Measurements from ENCODE around the gene PTGES3L. TPM values are rescaled to one million over a fixed set of nuclear protein-coding genes. Genes with fewer than 3 reads are reported as not detected.

Gene PTGES3L
- total and polyA plus RNA-seq, 2 experiments from 2014 or later = 2.3 to 2.5 TPM

GRCh38 chr17:42967925-42968324, 12.0 kb downstream of the PTGES3L start:
- ATAC-seq (no peak), DNase-seq (ENCODE audit: low spot score) (no peak)
- no peak overlapping the region for H3K4me3 ChIP-seq
- H3K36me3 ChIP-seq (ENCODE audit: insufficient read depth) = no peaks in the 10 kb centered on the region
- H3K4me3 Mint-ChIP-seq = no peak overlapping the region
- no peaks in the 10 kb centered on the region; the same call in 1 of the 2 replicates for H3K9me2 ChIP-seq (ENCODE audit: insufficient read depth)
- H3K27me3 Mint-ChIP-seq (ENCODE audit: insufficient read depth, low read depth, poor library complexity) = peaks cover 8% of the 10 kb centered on the region
- H3K36me3 Mint-ChIP-seq (ENCODE audit: low read depth) = peaks cover 10% of the 10 kb centered on the region
- H3K27ac Mint-ChIP-seq = no peak overlapping the region
- no peak overlapping the region for H2AFZ ChIP-seq
- H3K4me1 ChIP-seq (ENCODE audit: insufficient read depth) = peaks cover 7% of the 10 kb centered on the region; the same call in 1 of the 2 replicates
- H3K9me3 Mint-ChIP-seq = peaks cover 13% of the 10 kb centered on the region; the same call in 2 of the 3 replicates
- H3K4me2 ChIP-seq = no peak overlapping the region
- H3K79me2 ChIP-seq (replicated peaks; ENCODE audit: insufficient read depth) = peaks cover 11% of the 10 kb centered on the region
- no peak for TF ChIP-seq POLR2AphosphoS5 (IDR thresholded peaks at IDR 0.05; ENCODE audit: low read depth)
- TF ChIP-seq ZNF462 (CRISPR knock-in tag; IDR thresholded peaks at IDR 0.05) = no peak
- no peak for TF ChIP-seq EZH2 (IDR thresholded peaks at IDR 0.05; ENCODE audit: low read depth, unreplicated experiment)
- no peak for TF ChIP-seq JUNB (IDR thresholded peaks at IDR 0.05; ENCODE audit: unreplicated experiment)
- TF ChIP-seq ZNF114 (CRISPR knock-in tag; IDR thresholded peaks at IDR 0.05) = no peak
- TF ChIP-seq ZNF331 (CRISPR knock-in tag; IDR thresholded peaks at IDR 0.05; ENCODE audit: low read depth) = no peak
- no peak for TF ChIP-seq EZH2phosphoT487 (IDR thresholded peaks at IDR 0.05; ENCODE audit: unreplicated experiment)
- no peak for TF ChIP-seq REST (IDR thresholded peaks at IDR 0.05; ENCODE audit: unreplicated experiment)
- TF ChIP-seq ETS1 (IDR thresholded peaks at IDR 0.05) = no peak
- no peak for TF ChIP-seq CREB1 (CRISPR knock-in tag; IDR thresholded peaks at IDR 0.05; ENCODE audit: low read depth)
- no peak for TF ChIP-seq NANOG (IDR thresholded peaks at IDR 0.05; ENCODE audit: borderline replicate concordance)
- TF ChIP-seq STAT1 (IDR thresholded peaks at IDR 0.05; ENCODE audit: unreplicated experiment) = no peak
- no peak for TF ChIP-seq CTCF (conservative IDR thresholded peaks at IDR 0.05; ENCODE audit: low read depth in 2 of 2)
- H3K27ac ChIP-seq (ENCODE audit: low read depth) = no peak overlapping the region
- H3K27me3 ChIP-seq (ENCODE audit: insufficient read depth) = no peaks in the 10 kb centered on the region
- H3F3A ChIP-seq (replicated peaks; ENCODE audit: low read depth) = 0 out of 2 replicates have a peak, but pooled peaks cover 8% of the 10 kb centered on the region
- no peaks in the 10 kb centered on the region for H4K20me1 ChIP-seq (replicated peaks; ENCODE audit: insufficient read depth)
- H3K4me1 Mint-ChIP-seq = peaks cover 5% of the 10 kb centered on the region
